Measurements from ENCODE around the gene VOPP1.

The VOPP1 gene

GRCh38 chr7:55426676-55427075 lies 145.6 kb downstream of the VOPP1 start:
- DNase-seq = no peak

GRCh38 chr7:55425141-55425752 lies 147.1 kb downstream of the VOPP1 start:
- no peak for DNase-seq

GRCh38 chr7:55423891-55424290 lies 148.4 kb downstream of the VOPP1 start:
- no peak for DNase-seq

GRCh38 chr7:55423277-55423711 lies 149.0 kb downstream of the VOPP1 start:
- DNase-seq = no peak

Data from activated naive CD4-positive, alpha-beta T cell (primary cell).